SK-N-MC (cell line): ENCODE data around the gene F12.

Source experiments
- FOXP2 ChIP-seq: optimal IDR thresholded peaks from 2 replicates; pipeline ENCODE3; 2011; ENCODE audit warnings: mild to moderate bottlenecking, moderate library complexity; ENCODE audit not compliant: insufficient read depth; ENCODE audit errors: extremely low read length, control extremely low read depth
- POLR2AphosphoS5 ChIP-seq: IDR thresholded peaks from 2 replicates; pipeline ENCODE4 v1.6.1; 2012; ENCODE audit warnings: mild to moderate bottlenecking, low read depth, low read length, borderline replicate concordance

DNA sequence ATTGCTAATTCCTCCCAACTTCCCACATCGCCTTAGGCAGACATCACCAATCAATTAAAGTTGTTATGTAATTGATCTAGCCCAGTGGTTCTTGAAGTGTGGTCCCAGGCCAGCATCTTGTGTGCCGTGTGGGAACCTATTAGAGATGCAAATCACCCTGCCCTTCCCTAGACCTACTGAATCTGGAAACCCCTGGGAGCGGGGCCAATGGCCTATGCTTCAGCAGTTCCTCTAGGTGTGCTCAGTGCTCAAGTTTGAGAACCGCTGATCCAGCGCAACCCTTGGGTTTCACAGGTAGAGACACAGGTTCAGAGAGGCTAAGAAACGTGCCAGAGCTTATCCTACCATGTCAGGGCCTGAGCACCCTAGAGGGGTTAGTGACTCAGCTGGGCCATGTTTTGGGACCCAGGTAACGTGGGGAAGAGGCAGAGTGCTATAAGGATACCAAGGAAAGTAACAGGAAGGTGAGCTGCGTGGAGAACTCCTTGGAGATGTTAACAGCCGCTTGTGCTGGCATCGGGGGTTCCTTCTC, 20.8 kb downstream of the F12 start:
- TF ChIP-seq POLR2AphosphoS5 (no peak), FOXP2 (no peak)
